ENCODE measurements around the gene IL1RAPL1.

- TF ChIP-seq CTCF (IDR thresholded peaks at IDR 0.05) (no peak), POLR2A (IDR thresholded peaks at IDR 0.05) (no peak)
Observed at GRCh38 chrX:28586286-28586685, 960 bp upstream of the IL1RAPL1 start.
